ENCODE results near the gene EIF4EBP3. TPM values are rescaled to one million over a fixed set of nuclear protein-coding genes. Genes with fewer than 3 reads are reported as not detected.

Gene EIF4EBP3
- polyA plus RNA-seq, 1 of the 3 experiments (the other 2 are of a cell fraction): 1.1 TPM

DNA sequence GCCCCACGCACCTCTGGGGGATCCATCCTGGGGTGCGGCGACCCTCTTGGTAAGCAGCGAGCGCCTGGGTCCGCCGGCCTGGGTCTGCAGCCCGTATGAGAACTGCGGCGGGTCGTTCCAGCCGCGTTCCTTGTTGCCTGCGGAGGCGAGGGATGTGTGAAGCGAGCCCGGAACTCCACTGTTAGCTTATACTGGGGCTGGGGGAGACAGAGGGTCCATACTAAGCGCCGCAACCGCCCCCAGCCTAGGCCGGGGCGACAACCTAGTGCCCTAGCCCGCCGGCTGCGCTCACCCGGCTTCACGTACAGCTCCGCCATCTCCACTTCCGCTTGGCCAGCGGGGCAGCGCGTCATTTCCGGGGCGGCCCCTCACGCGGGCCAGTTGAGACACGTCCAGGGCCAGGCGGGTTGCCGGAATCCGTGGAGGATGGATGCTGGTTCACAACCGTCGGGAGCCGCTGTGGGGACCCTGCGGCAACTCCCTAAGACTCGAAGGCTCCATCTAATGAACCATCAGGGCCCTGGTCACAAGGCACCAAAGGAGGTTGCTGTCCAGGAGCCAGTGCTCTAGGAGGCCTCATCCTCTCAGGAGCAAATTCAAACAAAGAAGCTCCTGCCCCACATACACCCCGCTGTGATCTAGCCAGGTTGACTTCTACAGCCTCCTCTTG, 9.8 kb downstream of the EIF4EBP3 start, which contains the start of gene SRA1 (continued):
- TF ChIP-seq, protein P1, sequence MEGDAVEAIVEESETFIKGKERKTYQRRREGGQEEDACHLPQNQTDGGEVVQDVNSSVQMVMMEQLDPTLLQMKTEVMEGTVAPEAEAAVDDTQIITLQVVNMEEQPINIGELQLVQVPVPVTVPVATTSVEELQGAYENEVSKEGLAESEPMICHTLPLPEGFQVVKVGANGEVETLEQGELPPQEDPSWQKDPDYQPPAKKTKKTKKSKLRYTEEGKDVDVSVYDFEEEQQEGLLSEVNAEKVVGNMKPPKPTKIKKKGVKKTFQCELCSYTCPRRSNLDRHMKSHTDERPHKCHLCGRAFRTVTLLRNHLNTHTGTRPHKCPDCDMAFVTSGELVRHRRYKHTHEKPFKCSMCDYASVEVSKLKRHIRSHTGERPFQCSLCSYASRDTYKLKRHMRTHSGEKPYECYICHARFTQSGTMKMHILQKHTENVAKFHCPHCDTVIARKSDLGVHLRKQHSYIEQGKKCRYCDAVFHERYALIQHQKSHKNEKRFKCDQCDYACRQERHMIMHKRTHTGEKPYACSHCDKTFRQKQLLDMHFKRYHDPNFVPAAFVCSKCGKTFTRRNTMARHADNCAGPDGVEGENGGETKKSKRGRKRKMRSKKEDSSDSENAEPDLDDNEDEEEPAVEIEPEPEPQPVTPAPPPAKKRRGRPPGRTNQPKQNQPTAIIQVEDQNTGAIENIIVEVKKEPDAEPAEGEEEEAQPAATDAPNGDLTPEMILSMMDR (IDR thresholded peaks at IDR 0.05): no peak
- TF ChIP-seq, protein P2, sequence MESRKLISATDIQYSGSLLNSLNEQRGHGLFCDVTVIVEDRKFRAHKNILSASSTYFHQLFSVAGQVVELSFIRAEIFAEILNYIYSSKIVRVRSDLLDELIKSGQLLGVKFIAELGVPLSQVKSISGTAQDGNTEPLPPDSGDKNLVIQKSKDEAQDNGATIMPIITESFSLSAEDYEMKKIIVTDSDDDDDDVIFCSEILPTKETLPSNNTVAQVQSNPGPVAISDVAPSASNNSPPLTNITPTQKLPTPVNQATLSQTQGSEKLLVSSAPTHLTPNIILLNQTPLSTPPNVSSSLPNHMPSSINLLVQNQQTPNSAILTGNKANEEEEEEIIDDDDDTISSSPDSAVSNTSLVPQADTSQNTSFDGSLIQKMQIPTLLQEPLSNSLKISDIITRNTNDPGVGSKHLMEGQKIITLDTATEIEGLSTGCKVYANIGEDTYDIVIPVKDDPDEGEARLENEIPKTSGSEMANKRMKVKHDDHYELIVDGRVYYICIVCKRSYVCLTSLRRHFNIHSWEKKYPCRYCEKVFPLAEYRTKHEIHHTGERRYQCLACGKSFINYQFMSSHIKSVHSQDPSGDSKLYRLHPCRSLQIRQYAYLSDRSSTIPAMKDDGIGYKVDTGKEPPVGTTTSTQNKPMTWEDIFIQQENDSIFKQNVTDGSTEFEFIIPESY (IDR thresholded peaks at IDR 0.05; ENCODE audit: borderline replicate concordance, low read depth): no peak
- TF ChIP-seq SIN3A (IDR thresholded peaks at IDR 0.05; ENCODE audit: borderline replicate concordance, low read depth, low read length) (peak; percentile 81; the same call in 1 of the 2 replicates), CHD2 (IDR thresholded peaks at IDR 0.05; ENCODE audit: low read length, partially characterized antibody) (peak; percentile 12), TAF1 (IDR thresholded peaks at IDR 0.05; ENCODE audit: borderline replicate concordance, low read depth, low read length) (peak; percentile 90), SMC3 (IDR thresholded peaks at IDR 0.05; ENCODE audit: low read depth, low read length) (no peak), NRF1 (IDR thresholded peaks at IDR 0.05; ENCODE audit: low read depth, low read length) (no peak), RAD21 (IDR thresholded peaks at IDR 0.05; ENCODE audit: low read length) (no peak), EP300 (IDR thresholded peaks at IDR 0.05; ENCODE audit: borderline replicate concordance in 1 of 2, low read depth in 1 of 2, low read length in 1 of 2) (no peak), GABPA (IDR thresholded peaks at IDR 0.05; ENCODE audit: low read depth) (peak; percentile 87)

DNA sequence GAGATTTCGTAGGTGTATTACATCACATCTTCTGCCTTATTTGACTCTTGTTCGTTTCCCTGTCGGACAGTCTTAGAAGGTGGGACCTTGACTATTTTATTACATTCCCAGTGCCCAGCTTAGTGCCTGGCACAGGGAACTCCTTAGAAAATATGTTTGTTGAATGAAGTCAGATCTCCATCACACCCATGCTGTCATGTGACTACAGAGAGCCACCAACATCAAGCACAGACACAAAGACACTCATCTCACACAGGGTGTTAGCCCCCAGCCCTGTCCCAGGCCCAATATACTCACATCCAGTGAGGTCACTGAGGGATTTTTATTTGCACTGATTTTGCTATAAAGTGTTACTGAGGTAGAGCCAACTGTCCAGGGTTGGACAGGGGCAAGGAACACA, 10.5 kb downstream of the EIF4EBP3 start:
- DNase-seq: no peak
- 91% methylated on average over 3 of the region's 3 CpGs for WGBS (ENCODE audit: low lambda C conversion rate)
- Histone ChIP-seq H3K4me3 (ENCODE audit: low read depth in 2 of 2, low read length in 1 of 2) (peak overlapping the region in 1 of 2 experiments; percentile 85; a peak in 2 of 4 replicates), H2AFZ (ENCODE audit: low read depth) (peak overlapping the region; percentile 68; the same call in 1 of the 2 replicates), H3K4me2 (peak overlapping the region; percentile 61), H3K4me1 (ENCODE audit: control insufficient read depth in 1 of 2, insufficient read depth in 2 of 2, low read depth in 1 of 2, low read length in 1 of 2) (peaks cover 7 to 23% of the 10 kb centered on the region in 2 experiments; a peak in 3 of 4 replicates), H3K9me2 (no peaks in the 10 kb centered on the region), H3K9me3 (no peaks in the 10 kb centered on the region), H4K20me1 (ENCODE audit: insufficient read depth) (peaks cover 4% of the 10 kb centered on the region; the same call in 1 of the 2 replicates), H3K27ac (ENCODE audit: low read depth in 2 of 2, low read length in 1 of 2) (peak overlapping the region; percentile 78 to 92), H3K79me2 (ENCODE audit: insufficient read depth) (peaks cover 43% of the 10 kb centered on the region), H3K27me3 (ENCODE audit: insufficient read depth) (no peaks in the 10 kb centered on the region), H3F3A (replicated peaks; ENCODE audit: insufficient read depth) (peaks cover 9% of the 10 kb centered on the region), H3K36me3 (replicated peaks in 1 of 2; ENCODE audit: control insufficient read depth in 1 of 2, insufficient read depth in 2 of 2, low read length in 1 of 2) (peaks cover 6 to 22% of the 10 kb centered on the region in 2 experiments), H3K9ac (peak overlapping the region; percentile 89)
- ChIA-PET POLR2A (interaction anchor here (0.6 to 1.4 kb wide), 7 partner anchors 9 to 157 kb away, joined by 3 to 21 read pairs (median 4); partner anchors contain the start of genes ANKHD1, EIF4EBP3, HARS1 and HARS2), CTCF (interaction anchor here (0.7 to 1.5 kb wide), 4 partner anchors 10 to 762 kb away, joined by 3 to 6 read pairs (median 3); partner anchors contain the start of genes EIF4EBP3, HBEGF and TAF7)
- TF ChIP-seq FOXM1 (IDR thresholded peaks at IDR 0.05; ENCODE audit: low read depth): no peak
- TF ChIP-seq, protein P3, sequence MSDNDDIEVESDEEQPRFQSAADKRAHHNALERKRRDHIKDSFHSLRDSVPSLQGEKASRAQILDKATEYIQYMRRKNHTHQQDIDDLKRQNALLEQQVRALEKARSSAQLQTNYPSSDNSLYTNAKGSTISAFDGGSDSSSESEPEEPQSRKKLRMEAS (IDR thresholded peaks at IDR 0.05; ENCODE audit: low read depth): no peak
- TF ChIP-seq, protein P4, sequence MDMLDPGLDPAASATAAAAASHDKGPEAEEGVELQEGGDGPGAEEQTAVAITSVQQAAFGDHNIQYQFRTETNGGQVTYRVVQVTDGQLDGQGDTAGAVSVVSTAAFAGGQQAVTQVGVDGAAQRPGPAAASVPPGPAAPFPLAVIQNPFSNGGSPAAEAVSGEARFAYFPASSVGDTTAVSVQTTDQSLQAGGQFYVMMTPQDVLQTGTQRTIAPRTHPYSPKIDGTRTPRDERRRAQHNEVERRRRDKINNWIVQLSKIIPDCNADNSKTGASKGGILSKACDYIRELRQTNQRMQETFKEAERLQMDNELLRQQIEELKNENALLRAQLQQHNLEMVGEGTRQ (IDR thresholded peaks at IDR 0.05; ENCODE audit: borderline replicate concordance, low read depth, low read length): no peak
- no peak for TF ChIP-seq ELF1 (IDR thresholded peaks at IDR 0.05)
- TF ChIP-seq, protein P2 (IDR thresholded peaks at IDR 0.05; ENCODE audit: borderline replicate concordance, low read depth): no peak
- TF ChIP-seq, protein P1 (IDR thresholded peaks at IDR 0.05): no peak
- TF ChIP-seq SIN3A (IDR thresholded peaks at IDR 0.05; ENCODE audit: borderline replicate concordance, low read depth, low read length): no peak
- no peak for TF ChIP-seq RAD21 (IDR thresholded peaks at IDR 0.05; ENCODE audit: low read length)
- TF ChIP-seq TEAD4 (IDR thresholded peaks at IDR 0.05; ENCODE audit: borderline replicate concordance, insufficient read depth): no peak
- TF ChIP-seq, protein P5, sequence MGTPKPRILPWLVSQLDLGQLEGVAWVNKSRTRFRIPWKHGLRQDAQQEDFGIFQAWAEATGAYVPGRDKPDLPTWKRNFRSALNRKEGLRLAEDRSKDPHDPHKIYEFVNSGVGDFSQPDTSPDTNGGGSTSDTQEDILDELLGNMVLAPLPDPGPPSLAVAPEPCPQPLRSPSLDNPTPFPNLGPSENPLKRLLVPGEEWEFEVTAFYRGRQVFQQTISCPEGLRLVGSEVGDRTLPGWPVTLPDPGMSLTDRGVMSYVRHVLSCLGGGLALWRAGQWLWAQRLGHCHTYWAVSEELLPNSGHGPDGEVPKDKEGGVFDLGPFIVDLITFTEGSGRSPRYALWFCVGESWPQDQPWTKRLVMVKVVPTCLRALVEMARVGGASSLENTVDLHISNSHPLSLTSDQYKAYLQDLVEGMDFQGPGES (IDR thresholded peaks at IDR 0.05; ENCODE audit: low read depth, low read length): no peak
- TF ChIP-seq EZH2phosphoT487 (IDR thresholded peaks at IDR 0.05; ENCODE audit: borderline replicate concordance, low read depth): no peak
